Osteoblast (primary cell): Measurements from ENCODE around the gene SBNO2. TPM values are rescaled to one million over a fixed set of nuclear protein-coding genes. Genes with fewer than 3 reads are reported as not detected.
"Not testable (repeated sequence)": the region's sequence is repeated elsewhere in the genome, so short reads cannot be mapped to it uniquely, and the experiment has no call there.

Experiments used
- DNase-seq: peaks from one replicate; pipeline ENCODE4 v3.0.0; 2011; ENCODE audit warnings: low spot score, mixed read lengths; ENCODE audit not compliant: insufficient read length; ENCODE audit errors: missing footprints
- H2AFZ ChIP-seq: 2 replicates; pipeline ENCODE4 v1.6.0; 2011; ENCODE audit warnings: mild to moderate bottlenecking, low read length
- H3K27ac ChIP-seq: 2 replicates; pipeline ENCODE4 v1.5.1; 2011; ENCODE audit warnings: mild to moderate bottlenecking, low read depth, low read length, moderate library complexity
- H3K27me3 ChIP-seq: 2 replicates; pipeline ENCODE4 v1.6.0; 2012; ENCODE audit warnings: mild to moderate bottlenecking, control low read depth, inconsistent platforms, low read length, moderate library complexity; ENCODE audit not compliant: insufficient read depth
- H3K36me3 ChIP-seq: 2 replicates; pipeline ENCODE4 v1.5.1; 2011; ENCODE audit warnings: mild to moderate bottlenecking, low read length, control low read depth, moderate library complexity; ENCODE audit not compliant: insufficient read depth
- H3K4me1 ChIP-seq: 2 replicates; pipeline ENCODE4 v1.5.1; 2011; ENCODE audit warnings: mild to moderate bottlenecking, low read length, control low read depth, moderate library complexity; ENCODE audit not compliant: insufficient read depth
- H3K4me2 ChIP-seq: 2 replicates; pipeline ENCODE4 v1.6.0; 2011; ENCODE audit warnings: mild to moderate bottlenecking, low read length; ENCODE audit not compliant: insufficient read depth
- H3K4me3 ChIP-seq: fragments of 200-600 bp; sonication (generic); 3 replicates; pipeline ENCODE4 v1.5.1; 2012; ENCODE audit warnings: mild to moderate bottlenecking, low read length, inconsistent platforms; ENCODE audit not compliant: insufficient read depth
- H3K79me2 ChIP-seq: 2 replicates; pipeline ENCODE4 v1.6.0; 2012; ENCODE audit warnings: mild to moderate bottlenecking, low read length, control low read depth, inconsistent platforms; ENCODE audit not compliant: insufficient read depth
- H3K9me3 ChIP-seq: 2 replicates; pipeline ENCODE4 v1.5.1; 2011; ENCODE audit warnings: low read depth, low read length, control low read depth
- H4K20me1 ChIP-seq: 2 replicates; pipeline ENCODE4 v1.6.0; 2012; ENCODE audit warnings: mild to moderate bottlenecking, low read length, control low read depth; ENCODE audit not compliant: insufficient read depth
- total RNA-seq: library from RNA; depleted of rRNA; stranded (reverse); fragments of >200 nt; gene quantifications from 2 replicates; pipeline ENCODE4 v1.2.3, GENCODE V29; 2012
- TF ChIP-seq, protein P1 (sequence below): IDR thresholded peaks from 2 replicates; pipeline ENCODE4 v1.5.1; 2011; ENCODE audit warnings: mild to moderate bottlenecking, low read depth, low read length, moderate library complexity; ENCODE audit errors: extremely low read depth

SBNO2 gene
- total RNA-seq, 1 donor: 69.1 TPM

DNA sequence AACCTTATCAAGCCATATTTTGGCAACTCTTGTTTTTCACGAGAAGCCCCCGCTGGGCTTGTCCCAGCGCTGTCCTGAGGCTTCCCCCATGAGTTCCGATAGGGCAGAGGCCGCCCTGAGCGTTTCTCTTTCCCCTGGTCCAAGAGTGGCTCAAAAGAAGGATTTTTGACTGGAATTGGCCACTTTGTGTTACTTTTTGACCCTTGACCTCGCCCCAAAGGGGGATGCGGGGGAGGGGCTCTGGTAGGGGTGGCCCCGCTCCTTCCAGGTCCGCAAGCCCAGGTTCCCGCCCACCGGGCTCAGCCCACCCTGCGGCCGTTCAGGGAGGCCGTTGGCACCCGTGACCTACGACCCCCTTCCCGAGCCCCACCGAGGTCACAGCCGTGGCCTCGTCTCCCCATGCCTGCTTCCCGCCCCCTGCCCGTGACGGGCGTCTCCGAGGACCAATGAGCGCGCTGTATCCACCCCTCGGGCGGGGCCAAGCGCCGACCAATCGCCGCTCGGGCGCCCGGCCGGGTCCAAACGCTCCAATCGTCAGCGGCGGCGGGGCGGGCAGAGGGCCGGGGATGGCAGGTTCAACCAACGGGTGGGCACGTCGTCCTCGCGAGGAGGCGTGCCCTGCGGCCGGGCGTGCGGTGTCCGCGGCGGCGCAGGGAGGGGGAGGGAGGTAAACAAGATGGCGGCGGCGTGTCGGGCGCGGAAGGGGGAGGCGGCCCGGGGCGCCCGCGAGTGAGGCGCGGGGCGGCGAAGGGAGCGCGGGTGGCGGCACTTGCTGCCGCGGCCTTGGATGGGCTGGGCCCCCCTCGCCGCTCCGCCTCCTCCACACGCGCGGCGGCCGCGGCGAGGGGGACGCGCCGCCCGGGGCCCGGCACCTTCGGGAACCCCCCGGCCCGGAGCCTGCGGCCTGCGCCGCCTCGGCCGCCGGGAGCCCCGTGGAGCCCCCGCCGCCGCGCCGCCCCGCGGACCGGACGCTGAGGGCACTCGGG is 31.3 kb upstream of the SBNO2 start, which contains the start of gene STK11:
TSS of gene STK11 (plus strand) at position 665 of the 986 bp plus-strand sequence. CDS start 1,136 bp downstream, outside the sequence.
- TF ChIP-seq, protein P1, sequence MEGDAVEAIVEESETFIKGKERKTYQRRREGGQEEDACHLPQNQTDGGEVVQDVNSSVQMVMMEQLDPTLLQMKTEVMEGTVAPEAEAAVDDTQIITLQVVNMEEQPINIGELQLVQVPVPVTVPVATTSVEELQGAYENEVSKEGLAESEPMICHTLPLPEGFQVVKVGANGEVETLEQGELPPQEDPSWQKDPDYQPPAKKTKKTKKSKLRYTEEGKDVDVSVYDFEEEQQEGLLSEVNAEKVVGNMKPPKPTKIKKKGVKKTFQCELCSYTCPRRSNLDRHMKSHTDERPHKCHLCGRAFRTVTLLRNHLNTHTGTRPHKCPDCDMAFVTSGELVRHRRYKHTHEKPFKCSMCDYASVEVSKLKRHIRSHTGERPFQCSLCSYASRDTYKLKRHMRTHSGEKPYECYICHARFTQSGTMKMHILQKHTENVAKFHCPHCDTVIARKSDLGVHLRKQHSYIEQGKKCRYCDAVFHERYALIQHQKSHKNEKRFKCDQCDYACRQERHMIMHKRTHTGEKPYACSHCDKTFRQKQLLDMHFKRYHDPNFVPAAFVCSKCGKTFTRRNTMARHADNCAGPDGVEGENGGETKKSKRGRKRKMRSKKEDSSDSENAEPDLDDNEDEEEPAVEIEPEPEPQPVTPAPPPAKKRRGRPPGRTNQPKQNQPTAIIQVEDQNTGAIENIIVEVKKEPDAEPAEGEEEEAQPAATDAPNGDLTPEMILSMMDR: no peak
- Histone ChIP-seq H3K27ac (peak within 1 kb of the TSS; percentile 79), H3K4me2 (peak within 1 kb of the TSS; percentile 98), H3K4me3 (peak within 1 kb of the TSS; percentile 90), H3K79me2 (peaks cover 41% of the 10 kb centered on the region), H3K9me3 (no peaks in the 10 kb centered on the region), H4K20me1 (peaks cover 20% of the 10 kb centered on the region), H3K27me3 (no peaks in the 10 kb centered on the region), H3K36me3 (peaks cover 10% of the 10 kb centered on the region), H2AFZ (peak within 1 kb of the TSS; percentile 77), H3K4me1 (peaks cover 20% of the 10 kb centered on the region)
- DNase-seq: peak; percentile 100

DNA sequence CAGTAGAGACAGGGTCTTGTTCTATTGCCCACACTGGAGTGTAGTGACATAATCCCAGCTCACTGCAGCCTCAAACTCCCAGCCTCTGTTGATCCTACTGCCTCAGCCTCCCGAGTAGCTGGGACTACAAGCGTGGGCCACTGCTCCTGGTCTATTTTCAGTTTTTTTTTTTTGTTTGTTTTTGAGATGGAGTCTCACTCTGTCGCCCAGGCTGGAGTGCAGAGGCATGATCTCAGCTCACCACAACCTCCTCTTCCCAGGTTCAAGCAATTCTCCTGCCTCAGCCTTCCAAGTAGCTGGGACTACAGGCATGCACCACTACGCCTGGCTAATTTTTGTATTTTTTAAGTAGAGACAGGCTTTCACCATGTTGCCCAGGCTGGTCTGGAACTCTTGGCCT is 26.5 kb upstream of the SBNO2 start:
- H3K9me3 ChIP-seq, H3K27ac ChIP-seq, H3K4me3 ChIP-seq, H3K27me3 ChIP-seq, H4K20me1 ChIP-seq, H2AFZ ChIP-seq, H3K79me2 ChIP-seq, H3K4me2 ChIP-seq, DNase-seq, H3K36me3 ChIP-seq: not testable (repeated sequence)
- H3K4me1 ChIP-seq: peaks cover 11% of the 10 kb centered on the region

DNA sequence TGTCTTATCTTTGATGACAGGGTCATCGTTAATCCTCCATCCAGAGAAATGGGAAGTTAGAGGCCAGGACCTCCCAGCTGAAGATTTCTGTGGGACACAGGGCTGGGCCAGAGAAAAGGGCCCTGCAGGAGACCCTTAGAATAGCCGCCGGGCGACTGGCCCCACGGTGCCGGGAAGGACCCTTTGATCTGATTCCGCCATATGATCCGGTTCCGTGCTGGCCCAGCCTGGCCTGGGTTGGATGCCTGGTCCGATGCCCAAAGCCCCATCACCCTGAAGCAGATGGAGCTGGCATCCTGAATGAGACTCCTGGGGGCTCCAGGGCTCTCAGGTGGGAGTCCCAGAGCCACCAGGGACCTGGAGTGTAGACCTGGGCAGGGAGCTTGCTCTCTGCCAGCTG is 25.5 kb upstream of the SBNO2 start:
- TF ChIP-seq, protein P1: no peak
- peak; percentile 59 for DNase-seq
- no peaks in the 10 kb centered on the region for H4K20me1 ChIP-seq
- H3K36me3 ChIP-seq: no peaks in the 10 kb centered on the region
- no peak overlapping the region for H3K4me2 ChIP-seq
- H3K4me3 ChIP-seq: no peak overlapping the region
- no peaks in the 10 kb centered on the region for H3K79me2 ChIP-seq
- no peak overlapping the region for H2AFZ ChIP-seq
- peaks cover 7% of the 10 kb centered on the region for H3K4me1 ChIP-seq
- H3K27ac ChIP-seq: no peak overlapping the region
- no peaks in the 10 kb centered on the region for H3K27me3 ChIP-seq
- H3K9me3 ChIP-seq: no peaks in the 10 kb centered on the region

DNA sequence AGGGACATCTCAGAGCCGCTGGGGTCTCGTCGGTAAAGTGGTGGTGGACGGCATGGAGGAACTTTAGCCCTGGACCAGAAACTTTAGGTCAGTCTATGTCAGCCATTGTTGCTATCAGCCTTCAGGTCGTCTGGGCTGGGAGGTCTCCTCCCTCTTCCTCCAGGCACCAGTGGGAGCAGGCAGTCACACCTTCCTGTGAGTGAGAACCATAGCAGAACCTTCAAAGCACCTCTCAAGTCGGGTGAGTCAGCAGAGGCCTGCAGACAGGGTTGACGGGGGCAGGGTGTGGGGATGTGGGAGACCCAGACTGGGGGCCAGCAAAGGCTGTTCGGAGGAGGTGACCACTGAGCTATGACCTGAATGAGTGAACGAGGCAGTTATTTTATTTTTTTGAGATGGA is 15.4 kb upstream of the SBNO2 start:
- Histone ChIP-seq H4K20me1 (no peaks in the 10 kb centered on the region), H3K4me3 (no peak overlapping the region), H3K36me3 (no peaks in the 10 kb centered on the region), H3K4me2 (no peak overlapping the region), H3K79me2 (no peaks in the 10 kb centered on the region), H3K27me3 (no peaks in the 10 kb centered on the region), H3K27ac (no peak overlapping the region), H2AFZ (no peak overlapping the region), H3K4me1 (peaks cover 7% of the 10 kb centered on the region), H3K9me3 (no peaks in the 10 kb centered on the region)
- TF ChIP-seq, protein P1: no peak
- DNase-seq: peak; percentile 36
